GM18511 (cell line): ENCODE measurements around the gene NSMCE1.
A peak's percentile ranks its signal among the peaks of the same experiment; 100 is the strongest.

Experiments used
- ATAC-seq: cut with Tn5 transposase; IDR thresholded peaks from one replicate; pipeline ENCODE4 v1.9.1; 2021; ENCODE audit warnings: mild to moderate bottlenecking, moderate library complexity; ENCODE audit not compliant: unreplicated experiment

Gene NSMCE1

GRCh38 chr16:27199235-27199586, 69.4 kb downstream of the NSMCE1 start:
- no peak for ATAC-seq

GRCh38 chr16:27198451-27199234, 69.9 kb downstream of the NSMCE1 start:
- ATAC-seq = no peak

- ATAC-seq = no peak
Measured at GRCh38 chr16:27197004-27197403, 71.6 kb downstream of the NSMCE1 start.

- no peak for ATAC-seq
Measured at GRCh38 chr16:27195941-27196595, 72.5 kb downstream of the NSMCE1 start.

- ATAC-seq = no peak
Measured at GRCh38 chr16:27195076-27195741, 73.4 kb downstream of the NSMCE1 start.

GRCh38 chr16:27193300-27193990, 75.1 kb downstream of the NSMCE1 start:
- ATAC-seq = no peak

GRCh38 chr16:27191352-27191924, 77.1 kb downstream of the NSMCE1 start:
- ATAC-seq = no peak

- no peak for ATAC-seq
Measured at GRCh38 chr16:27190316-27190871, 78.2 kb downstream of the NSMCE1 start.

- ATAC-seq = no peak
Measured at GRCh38 chr16:27189335-27189972, 79.1 kb downstream of the NSMCE1 start.

- no peak for ATAC-seq
Measured at GRCh38 chr16:27188633-27189032, 79.9 kb downstream of the NSMCE1 start.

- no peak for ATAC-seq
Measured at GRCh38 chr16:27185776-27186130, 82.8 kb downstream of the NSMCE1 start.

- ATAC-seq = no peak
Measured at GRCh38 chr16:27182906-27183405, 85.6 kb downstream of the NSMCE1 start.

- ATAC-seq = no peak
Measured at GRCh38 chr16:27181019-27181790, 87.4 kb downstream of the NSMCE1 start.

GRCh38 chr16:27179500-27180072, 89.0 kb downstream of the NSMCE1 start:
- ATAC-seq = peak; percentile 80

GRCh38 chr16:27177031-27177774, 91.4 kb downstream of the NSMCE1 start:
- ATAC-seq = no peak

GRCh38 chr16:27175888-27176287, 92.7 kb downstream of the NSMCE1 start:
- no peak for ATAC-seq
